ENCODE measurements around the gene TBC1D1. TPM values are rescaled to one million over a fixed set of nuclear protein-coding genes. Genes with fewer than 3 reads are reported as not detected.

The TBC1D1 gene
- total RNA-seq, 4 donors from 2014 or later = 56.4 to 127 (median 94.8) TPM

- TF ChIP-seq CTCF (IDR thresholded peaks at IDR 0.05) = no peak
- DNase-seq (ENCODE audit: low spot score) (no peak), ATAC-seq (ENCODE audit: low FRiP score) (peak; percentile 74)
These were observed 241.3 kb downstream of the TBC1D1 start for GRCh38 chr4:38132107-38132673.

GRCh38 chr4:38132843-38133662 lies 242.2 kb downstream of the TBC1D1 start:
- TF ChIP-seq CTCF (IDR thresholded peaks at IDR 0.05) = no peak
- no peak for DNase-seq (ENCODE audit: low spot score)
- ATAC-seq (ENCODE audit: low FRiP score) = no peak

- ATAC-seq (ENCODE audit: low FRiP score) = peak; percentile 75
- TF ChIP-seq CTCF (IDR thresholded peaks at IDR 0.05) = no peak
- no peak for DNase-seq (ENCODE audit: low spot score)
These were observed 243.0 kb downstream of the TBC1D1 start for GRCh38 chr4:38133711-38134480.

GRCh38 chr4:38135201-38135600 lies 244.3 kb downstream of the TBC1D1 start:
- no peak for TF ChIP-seq CTCF (IDR thresholded peaks at IDR 0.05)
- DNase-seq (ENCODE audit: low spot score) = no peak
- ATAC-seq (ENCODE audit: low FRiP score) = no peak

DNA sequence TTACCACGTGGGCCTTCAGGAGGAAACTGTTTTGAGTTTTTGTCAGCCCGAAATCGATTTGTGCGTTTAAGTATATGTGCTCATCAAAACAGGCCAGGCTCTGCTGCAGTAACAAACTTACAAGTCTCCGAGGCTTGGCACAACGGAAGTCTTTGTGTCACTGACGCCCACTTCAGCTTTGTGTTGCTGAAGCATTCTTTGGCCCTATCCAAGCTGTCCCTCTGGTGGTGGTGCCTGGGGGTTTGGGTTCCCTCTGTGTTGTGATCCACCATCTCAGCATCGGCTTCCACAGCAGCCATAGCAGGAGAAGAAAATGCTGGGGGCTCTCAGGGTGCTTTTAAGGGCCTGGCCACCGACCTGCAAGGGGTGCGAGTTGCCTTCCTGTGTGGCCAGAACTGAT lies 245.7 kb downstream of the TBC1D1 start:
- no peak for TF ChIP-seq CTCF (IDR thresholded peaks at IDR 0.05)
- ATAC-seq (ENCODE audit: low FRiP score) (no peak), DNase-seq (ENCODE audit: low spot score) (no peak)

DNA sequence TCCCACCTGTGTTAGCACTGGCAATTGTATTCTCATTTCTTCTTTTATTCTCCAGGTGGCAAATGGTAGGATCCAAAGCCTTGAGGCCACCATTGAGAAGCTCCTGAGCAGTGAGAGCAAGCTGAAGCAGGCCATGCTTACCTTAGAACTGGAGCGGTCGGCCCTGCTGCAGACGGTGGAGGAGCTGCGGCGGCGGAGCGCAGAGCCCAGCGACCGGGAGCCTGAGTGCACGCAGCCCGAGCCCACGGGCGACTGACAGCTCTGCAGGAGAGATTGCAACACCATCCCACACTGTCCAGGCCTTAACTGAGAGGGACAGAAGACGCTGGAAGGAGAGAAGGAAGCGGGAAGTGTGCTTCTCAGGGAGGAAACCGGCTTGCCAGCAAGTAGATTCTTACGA lies 246.2 kb downstream of the TBC1D1 start:
- TF ChIP-seq CTCF (IDR thresholded peaks at IDR 0.05) = no peak
- ATAC-seq (ENCODE audit: low FRiP score) (no peak), DNase-seq (ENCODE audit: low spot score) (no peak)
